GM19238 (cell line): ENCODE results near the gene RPF1.
A peak's percentile ranks its signal among the peaks of the same experiment; 100 is the strongest.
"Not testable (repeated sequence)": the region's sequence is repeated elsewhere in the genome, so short reads cannot be mapped to it uniquely, and the experiment has no call there.

Experiments used
- DNase-seq: peaks from one replicate; pipeline ENCODE4 v3.0.0; 2011; ENCODE audit warnings: low spot score; ENCODE audit not compliant: insufficient read length

Gene RPF1

DNA sequence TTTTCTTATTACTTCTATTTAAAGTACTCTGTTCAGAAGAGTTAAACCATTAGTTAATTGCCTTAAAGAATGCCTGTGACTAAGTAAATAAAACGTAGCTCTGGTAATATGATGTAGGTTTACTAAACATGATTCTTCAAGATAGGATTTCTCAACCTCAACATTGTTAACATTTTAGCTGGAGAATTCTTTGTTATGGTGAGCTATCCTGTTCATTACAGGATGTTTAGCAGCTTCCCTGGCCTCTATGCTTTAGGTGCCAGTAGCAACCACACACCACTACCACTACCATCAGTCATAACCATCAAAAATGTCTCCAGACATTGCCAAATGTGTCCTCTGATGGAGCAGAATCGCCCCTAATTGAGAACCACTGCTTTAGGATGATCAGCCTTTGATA is 10.7 kb downstream of the RPF1 start:
- no peak for DNase-seq

DNA sequence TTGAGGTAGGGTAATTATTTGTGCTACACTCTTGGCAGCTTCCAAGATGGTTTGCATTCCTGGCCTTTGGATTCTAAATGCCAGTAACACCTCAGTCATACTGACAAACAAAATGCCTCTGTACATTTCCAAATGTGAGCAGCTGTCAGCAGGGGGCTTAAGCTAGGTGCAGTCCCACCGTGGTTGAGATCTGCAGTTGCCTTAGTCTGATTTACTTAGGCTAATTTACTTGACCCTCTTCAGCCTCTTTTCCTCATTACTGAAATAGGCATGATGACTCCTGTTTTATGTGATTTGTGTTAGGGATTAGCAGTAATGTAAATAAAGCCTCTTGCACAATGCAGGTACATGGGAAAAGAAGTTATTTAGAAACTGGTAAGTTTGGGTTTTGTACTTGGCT is 13.7 kb downstream of the RPF1 start:
- no peak for DNase-seq

DNA sequence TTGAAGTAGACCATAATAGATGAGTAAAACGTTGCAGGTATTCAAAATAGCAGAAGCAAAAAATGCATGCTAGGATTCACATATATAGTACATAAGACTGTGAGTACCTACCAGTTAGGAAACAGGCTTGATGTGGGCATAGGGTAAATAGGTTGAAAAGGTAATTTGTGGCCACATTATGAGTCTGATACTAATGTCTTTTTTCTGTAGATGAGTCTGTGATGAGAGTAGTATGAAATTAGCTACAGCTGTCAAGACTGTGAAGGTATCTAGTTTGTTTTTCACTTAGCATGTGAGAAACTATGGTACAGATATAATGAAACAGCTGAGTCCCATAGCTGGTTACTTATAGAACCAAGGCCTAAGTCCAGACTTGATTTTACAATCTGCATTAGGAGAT is 14.7 kb downstream of the RPF1 start:
- no peak for DNase-seq

DNA sequence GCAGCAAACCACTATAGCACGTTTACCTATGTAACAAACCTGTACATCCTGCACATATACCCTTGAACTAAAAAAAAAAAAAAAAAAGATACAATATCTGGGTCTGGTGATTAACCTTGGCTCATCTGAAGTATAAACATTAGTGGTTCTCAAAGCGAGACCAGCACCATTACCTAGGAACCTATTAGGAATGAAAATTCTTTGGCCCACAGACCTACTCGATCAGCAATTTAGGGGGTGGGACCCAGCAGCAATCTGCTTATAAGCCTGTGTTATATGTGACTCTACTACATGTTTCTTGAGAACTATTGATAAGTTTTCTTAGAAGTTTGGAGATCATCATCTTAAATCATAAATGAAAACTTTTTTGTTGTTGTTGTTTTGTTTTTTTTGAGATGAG is 17.4 kb downstream of the RPF1 start:
- no peak for DNase-seq

DNA sequence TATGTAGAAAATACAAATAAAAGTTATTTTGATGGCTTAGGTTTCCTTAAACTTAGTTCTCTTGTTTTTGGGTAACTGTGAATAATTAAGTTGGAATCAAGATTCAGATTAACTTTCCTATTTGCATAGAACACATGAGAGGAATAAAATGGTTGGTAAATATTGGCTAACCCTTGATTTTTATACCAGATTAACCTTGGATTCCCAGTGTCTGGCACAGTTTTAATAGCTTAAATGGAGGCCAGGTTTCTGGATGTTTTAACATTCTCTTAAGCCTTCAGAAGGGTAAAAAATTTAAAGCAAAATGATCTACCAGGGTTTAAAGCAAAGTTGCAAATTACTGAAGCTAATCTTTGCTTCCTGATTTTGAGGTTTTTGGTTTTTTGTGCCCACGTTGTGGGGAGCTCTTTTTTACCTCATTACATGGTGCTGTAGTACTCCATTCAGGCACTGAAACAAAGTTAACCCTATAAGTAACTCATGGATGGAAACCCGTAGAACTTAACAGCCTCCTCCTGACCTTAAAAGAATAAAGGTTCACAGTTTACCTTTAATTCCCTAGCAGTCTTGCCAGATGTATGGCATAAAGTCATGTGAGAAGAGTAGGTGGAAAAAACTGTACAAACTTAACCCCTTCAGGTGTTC is 18.7 kb downstream of the RPF1 start:
- DNase-seq: no peak

DNA sequence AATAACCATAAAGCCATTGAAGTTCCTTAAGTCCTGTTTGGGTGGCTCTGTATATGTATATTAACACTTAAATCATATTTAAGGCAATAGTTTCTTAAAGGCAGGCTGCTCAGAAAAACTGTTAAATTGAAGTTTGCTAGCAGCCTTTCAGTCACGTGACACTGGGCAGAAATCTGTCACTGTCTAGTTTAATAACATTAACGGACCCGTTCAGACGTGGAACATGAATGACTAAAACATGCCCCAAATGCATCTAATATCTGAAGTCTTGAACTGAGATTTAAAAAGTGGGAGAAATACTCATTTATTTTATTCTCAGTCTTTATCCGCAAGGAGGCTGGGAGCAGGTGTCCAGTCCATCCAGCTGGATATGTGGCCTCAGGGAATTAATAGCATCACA is 23.9 kb downstream of the RPF1 start:
- DNase-seq: no peak

DNA sequence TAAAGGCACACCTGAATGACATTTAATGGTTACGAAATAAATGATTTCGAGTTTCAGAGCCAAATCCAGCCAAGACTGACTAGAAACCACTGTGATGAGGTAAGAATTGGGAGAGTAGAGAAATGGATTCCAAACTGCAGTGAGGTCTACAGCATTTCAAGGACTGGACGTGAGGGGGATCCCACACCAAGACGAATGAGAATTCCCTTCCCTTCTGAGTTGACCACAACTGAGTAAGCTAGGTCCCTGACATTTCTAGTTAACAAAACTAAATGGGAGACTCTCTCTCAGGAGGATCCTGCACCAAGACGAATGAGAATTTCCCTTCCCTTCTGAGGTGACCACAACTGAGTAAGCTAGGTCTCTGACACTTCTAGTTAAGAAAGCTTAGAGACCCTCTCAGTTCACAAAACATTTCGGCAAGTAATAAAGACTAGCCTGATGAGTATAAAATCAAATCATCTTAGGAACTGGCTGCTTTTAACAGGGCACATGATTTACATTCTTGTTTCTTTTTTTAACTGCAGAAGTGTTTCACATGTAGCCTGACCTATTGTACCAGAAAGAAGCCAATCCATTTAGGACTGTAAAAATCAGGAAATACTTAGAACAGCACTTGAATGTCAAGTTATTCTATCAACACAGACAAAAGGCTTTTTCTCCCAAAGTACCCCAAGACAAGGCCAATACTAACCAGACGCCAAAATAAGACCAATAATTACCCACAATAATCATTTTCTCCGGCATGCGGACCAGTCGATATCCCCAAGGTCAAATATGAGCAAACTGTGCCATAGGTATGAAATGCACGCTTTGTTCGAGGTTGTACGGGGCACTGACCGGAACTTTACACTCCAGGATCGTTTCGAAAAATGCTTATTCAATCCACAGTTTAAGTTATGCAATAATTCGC is 25.8 kb downstream of the RPF1 start:
- DNase-seq: no peak

DNA sequence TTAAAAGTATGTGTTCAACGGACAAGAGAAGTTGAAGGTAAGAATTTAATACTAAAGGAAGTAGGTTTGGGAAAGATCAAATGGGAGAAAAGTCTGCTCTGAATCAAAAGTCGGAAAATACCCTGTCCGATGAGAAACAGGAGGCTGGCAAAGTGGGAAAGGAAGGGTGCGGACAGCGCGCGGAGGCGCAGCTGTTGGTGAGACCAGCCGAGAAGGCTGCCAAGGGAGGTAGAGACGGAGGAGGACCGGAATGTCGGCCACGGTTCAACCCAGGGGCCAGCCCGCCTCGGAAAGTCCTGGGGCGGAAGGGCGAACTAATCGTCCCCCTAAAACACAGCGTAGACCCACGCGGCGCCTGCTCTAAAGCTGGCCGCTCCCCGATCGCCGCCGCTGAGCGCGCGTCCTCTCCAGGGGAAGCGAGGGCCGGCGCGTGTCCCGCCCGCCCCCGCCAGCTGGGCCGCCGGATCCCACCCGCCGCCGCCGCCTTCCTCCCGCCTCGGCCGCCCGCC is 26.5 kb downstream of the RPF1 start:
- peak; percentile 37 for DNase-seq

DNA sequence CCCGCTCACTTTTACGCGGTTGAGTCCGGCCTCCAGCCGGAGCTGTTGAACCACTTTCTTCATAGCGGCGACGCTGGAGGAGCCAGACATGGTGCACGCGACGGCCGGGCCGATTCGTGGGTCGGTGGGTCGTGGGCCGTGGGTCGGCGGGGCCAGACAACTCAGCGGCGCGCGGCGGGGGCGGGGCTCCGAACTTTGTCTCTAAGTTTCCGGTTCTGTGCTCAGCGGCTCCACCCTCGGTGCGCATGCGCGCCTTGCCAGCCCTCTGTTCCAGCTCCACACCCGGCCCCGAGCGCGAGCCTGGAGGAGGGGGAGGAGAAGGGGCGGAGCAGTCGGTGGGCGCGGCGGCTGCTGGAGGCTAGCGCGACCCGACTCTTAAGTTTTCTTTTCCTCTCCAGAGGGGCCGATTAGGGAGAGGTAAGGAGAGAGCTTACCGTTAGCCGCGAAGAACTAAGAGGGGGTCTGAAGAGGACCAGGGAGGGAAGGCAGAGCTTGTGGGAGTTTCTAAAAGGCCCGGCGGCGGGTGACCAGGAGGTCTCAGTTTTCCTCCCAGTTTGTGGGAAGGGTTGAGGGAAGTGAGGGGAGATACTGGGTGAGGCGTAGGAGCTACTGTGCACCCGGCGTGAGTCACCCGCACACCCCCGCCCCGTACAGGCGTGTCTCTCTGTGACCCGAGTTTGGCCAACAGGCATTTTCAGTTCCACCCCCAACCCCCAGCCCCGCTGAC is 27.1 kb downstream of the RPF1 start, which contains the start of the genes GNG5 and SPATA1:
TSS of gene GNG5 (minus strand) at position 580 of the 727 bp plus-strand sequence. CDS start at position 90, 490 bp downstream.
TSS of gene SPATA1 (plus strand) at position 385 of the 727 bp plus-strand sequence. CDS start 9,974 bp downstream, outside the sequence.
- DNase-seq: peak; percentile 83

DNA sequence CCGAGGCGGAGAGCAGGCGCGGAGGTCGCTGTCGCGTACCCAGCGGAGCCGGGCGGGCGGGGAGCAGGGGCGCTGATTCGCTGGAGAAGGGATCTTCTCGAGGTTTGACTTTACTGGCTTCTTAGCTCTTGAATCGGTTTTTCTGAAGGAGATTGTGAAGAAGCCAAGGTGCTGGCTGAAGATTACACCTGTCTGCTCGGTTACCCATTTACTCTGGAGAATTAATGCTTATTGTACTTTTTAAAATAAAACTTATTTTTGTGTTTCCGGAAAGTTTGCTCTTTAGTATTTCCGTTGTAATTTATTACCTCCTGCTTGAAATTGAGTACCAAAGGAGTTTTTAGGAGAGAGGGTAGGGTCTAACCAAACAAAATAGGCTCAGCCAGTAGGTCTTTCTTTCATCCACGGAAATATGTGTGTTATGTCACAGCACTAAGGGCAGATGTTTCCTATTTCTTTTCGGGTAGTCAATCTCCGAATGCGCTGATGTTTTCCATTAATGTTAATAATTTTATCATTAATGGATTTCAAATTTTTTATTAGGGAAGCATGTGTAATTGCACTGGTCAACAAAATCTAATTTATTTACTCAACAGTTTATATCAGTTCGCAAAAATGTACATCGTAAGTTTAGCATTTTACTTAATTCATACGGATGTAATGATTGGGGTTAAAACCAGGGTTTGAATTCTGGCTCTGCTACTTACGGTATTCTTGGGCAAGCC is 27.8 kb downstream of the RPF1 start:
- no peak for DNase-seq

DNA sequence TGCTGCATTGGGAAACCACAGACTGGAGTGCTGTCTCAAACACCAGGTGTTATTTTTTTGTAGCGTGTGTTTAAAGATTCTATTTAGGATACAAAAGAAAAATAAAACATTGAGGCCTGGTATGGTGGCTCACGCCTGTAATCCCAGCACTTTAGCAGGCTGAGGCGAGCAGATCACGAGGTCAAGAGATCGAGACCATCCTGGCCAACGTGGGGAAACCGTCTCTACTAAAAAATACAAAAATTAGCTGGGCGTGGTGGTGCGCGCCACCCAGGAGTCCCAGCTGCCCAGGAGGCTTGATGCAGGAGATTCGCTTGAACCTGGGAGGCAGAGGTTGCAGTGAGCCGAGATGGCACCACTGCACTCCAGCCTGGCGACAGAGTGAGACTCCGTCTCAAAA is 28.8 kb downstream of the RPF1 start:
- not testable (repeated sequence) for DNase-seq

DNA sequence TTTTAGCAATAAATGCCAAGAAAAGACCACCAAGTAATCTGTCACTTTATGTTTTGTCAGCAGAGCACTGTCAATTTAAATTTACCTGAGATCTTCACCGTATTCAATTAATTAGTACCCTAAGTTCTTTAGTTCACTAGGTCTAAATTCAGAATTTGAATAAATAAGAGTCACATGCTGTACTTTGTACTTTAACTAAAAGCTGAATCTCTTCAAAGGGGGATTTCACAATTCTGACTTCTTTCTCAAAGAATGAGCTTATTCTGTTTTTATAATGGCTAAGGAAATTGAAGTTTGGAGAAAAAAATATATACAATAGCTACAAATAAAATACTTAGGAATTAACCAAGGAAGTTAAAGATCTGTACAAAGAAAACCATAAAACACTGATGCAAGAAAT is 29.4 kb downstream of the RPF1 start:
- DNase-seq: no peak

DNA sequence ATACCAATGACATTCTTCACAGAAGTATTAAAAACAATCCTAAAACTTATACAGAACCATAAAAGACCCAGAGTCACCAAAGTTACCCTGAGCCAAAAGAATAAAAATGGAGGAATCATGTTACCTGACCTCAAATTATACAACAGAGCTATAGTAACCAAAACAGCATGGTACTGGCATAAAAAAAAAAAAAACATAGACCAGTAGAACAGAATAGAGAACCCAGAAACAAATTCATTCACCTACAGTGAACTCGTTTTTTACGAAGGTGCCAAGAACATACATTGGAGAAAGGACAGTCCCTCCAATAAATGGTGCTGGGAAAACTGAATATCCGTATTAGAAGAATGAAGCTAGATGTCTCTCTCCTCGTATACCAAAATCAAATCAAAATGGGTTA is 30.0 kb downstream of the RPF1 start:
- DNase-seq: no peak

DNA sequence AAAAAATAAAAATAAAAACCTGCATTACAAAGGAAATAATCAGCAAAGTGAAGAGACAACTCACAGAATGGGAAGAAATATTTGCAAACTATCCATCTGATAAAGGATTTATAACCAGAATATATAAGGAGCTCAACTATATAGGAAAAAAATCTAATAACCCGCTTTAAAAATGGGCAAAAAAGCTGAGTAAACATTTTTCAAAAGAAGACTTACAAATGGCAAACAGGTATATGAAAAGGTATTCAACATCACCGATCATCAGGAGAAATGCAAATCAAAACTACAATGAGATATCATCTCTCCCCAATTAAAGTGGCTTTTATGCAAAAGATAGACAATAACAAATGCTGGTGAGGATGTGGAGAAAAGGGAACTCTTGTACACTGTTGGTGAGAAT is 31.1 kb downstream of the RPF1 start:
- no peak for DNase-seq

DNA sequence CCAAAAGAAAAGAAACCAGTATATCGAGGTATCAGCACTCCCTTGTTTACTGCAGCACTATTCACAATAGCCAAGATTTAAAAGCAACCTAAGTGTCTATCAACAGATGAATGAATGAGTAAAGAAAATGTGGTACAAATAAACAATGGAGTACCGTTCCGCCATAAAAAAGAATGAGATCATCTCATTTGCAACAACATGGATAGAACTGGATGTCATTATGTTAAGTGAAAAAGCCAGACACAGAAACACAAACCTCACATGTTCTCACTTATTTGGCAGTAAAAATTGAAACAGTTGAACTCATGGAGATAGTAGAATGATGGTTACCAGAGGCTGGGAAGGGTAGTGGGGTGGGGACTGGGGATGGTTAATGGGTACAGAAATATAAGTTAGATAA is 31.6 kb downstream of the RPF1 start:
- DNase-seq: no peak

DNA sequence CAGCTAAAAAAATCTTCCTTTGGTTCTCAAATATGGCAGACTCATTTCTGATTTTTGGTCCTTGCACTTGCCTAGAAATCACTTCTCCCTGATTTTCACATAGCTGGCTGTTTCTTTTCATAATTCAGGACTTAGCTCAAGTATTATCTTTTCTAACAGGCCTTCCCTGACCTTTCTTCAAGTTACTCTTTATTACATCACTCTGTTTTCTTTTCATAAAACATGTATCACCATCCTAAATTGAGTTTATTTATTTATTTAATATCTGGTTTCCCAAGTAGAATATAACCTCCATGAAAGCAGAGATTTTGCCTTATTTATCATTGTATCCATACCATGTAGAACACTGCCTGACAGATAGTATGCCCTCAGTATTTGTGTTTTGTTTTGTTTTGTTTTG is 45.5 kb downstream of the RPF1 start:
- DNase-seq: no peak

DNA sequence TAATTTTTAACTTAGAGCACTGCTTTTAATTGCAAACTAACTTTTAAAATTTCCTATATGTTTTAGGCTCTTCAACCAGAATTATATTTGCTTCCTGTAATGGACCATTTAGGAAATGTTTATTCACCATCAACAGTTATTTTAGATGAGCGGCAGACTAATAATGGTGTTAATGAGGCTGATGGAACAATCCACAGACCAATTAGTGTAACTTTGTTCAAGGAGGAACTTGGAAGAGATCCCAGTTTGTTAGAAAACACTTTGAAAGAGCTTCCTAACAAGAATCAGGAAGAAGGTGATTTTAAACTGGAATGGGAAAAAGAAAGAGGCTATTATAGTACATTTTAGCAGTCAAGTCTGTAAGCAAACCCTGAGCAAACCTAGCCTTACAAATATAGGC is 46.7 kb downstream of the RPF1 start:
- no peak for DNase-seq

DNA sequence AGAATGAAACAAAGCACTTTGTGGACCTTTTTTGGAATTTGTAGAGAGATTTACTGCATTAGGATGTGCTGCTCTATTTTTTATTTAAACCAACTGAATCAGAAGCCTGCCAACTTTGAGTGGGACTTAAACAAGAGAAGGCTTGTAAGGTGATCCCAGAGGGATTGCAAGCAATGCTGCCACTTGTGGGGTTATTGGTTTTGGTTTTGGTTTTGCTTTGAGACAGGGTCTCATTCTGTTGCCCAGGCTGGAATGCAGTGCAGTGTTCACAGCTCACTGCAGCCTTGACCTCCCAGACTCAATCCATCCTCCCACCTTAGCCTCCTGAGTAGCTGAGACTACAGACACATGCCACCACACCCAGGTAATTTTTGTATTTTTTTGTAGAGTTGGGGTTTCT is 59.5 kb downstream of the RPF1 start:
- no peak for DNase-seq

DNA sequence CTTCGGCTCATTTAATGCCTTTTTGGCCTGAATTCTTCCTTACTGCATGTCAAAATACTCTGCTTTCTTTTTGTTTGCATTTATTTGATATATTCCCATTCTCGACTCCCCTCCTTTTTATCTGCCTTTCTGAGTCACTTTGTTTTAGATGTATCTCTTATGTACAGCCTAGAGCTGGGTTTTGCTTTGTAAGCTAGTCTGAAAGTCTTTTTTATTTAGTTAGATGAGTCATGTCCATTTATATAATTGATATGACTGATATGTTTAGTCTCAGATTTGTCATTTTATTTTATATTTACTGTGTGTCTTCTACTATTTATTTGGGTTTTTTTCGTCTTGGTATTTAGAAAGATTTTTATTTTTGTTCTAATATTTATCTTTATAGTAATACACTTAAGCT is 60.9 kb downstream of the RPF1 start:
- no peak for DNase-seq

DNA sequence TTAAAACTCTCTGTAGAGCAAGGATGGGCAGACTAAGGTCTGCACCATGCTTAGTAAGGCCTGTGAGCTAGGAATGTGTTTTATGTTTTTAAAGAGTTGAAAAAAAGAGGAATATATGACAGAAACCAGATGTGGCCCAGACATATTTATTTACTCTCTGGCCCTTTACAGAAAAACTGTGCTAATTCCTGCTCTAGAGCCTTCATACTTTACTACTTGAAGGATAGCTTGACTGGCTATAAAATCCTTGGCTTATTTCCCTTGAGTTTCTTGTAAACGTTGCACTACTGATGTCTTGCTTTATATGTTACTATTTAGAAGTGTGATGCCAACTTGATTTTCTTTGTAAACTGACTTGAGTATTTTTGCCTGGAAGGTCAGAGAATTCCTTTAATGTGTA is 61.7 kb downstream of the RPF1 start:
- no peak for DNase-seq

DNA sequence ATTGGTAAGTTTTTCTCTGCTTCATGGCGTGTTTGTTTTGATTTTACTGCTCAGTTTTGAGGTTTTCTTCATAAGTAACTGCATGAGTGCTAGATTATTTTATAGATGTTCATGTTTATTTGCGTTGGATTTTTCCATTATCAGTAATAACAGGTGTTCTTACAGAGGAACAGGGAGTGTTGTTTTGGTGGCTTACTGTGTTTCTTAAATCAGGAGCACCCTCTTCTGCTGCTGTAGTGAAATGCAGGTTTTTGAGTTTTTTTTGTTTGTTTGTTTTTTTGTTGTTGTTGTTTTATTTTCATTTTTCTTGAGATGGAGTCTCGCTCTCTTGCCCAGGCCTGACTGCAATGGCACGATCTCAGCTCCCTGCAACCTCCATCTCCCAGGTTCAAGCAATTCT is 62.6 kb downstream of the RPF1 start:
- no peak for DNase-seq
